Fibroblast of villous mesenchyme (primary cell): ENCODE measurements around the gene PCDH12. TPM values are rescaled to one million over a fixed set of nuclear protein-coding genes. Genes with fewer than 3 reads are reported as not detected.

Source experiments
- DNase-seq: peaks from one replicate; pipeline ENCODE4 v3.0.0-alpha.2; 2010; ENCODE audit warnings: low read depth
- H3K4me3 ChIP-seq: 2 replicates; pipeline ENCODE4 v1.5.1; 2011; ENCODE audit warnings: low read depth, mild to moderate bottlenecking, low read length
- CTCF ChIP-seq: IDR thresholded peaks from 2 replicates; pipeline ENCODE4 v1.5.1; 2012; ENCODE audit warnings: low read depth, mild to moderate bottlenecking, low read length; ENCODE audit not compliant: insufficient read depth
- total RNA-seq: library from RNA; depleted of rRNA; stranded (reverse); fragments of >200 nt; gene quantifications from 2 replicates; pipeline ENCODE4 v1.2.3, GENCODE V29; 2012

The PCDH12 gene
- total RNA-seq, 1 donor, result under 0.01 TPM

GRCh38 chr5:141942185-141942857 is 15.7 kb downstream of the PCDH12 start:
- no peak for TF ChIP-seq CTCF
- DNase-seq, result no peak
- H3K4me3 ChIP-seq, result no peak overlapping the region

DNA sequence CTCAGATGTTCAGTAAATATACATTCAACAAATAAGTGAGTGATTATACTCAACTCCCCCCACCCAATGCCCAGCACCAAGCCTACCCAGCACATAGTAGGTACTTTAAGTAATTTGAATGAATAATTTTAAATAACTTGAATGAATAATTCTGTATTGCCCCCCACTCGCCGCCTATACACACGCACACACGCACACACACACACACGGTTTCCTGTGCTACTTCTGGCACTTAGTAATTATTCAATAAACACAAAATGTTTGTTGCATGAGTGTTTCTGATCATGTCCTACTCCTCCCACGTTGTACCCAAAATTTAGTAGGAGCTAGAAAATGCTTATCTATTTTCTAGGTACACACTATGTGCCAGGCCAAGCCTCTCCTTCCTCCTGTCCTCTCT is 16.2 kb downstream of the PCDH12 start:
- no peak for TF ChIP-seq CTCF
- no peak for DNase-seq

DNA sequence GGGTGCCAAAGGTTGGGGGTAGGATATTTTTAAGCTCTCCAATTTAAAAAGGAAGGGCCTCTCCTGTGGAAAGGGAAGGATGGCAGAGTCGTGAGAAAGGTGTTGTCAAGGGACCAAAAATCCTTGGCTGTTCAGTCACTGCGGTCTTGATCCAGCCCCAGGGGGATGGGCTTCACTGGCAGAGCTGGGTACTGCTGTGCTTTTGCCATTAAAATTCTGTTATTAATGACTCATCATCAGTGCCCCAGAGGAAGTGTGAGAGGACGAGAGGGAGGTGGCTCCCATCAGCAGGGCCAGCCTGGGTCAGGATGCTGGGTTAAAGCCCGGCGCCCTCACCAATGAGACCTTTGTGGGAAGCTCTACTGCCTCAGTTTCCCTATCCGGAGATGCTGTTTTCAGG is 16.7 kb downstream of the PCDH12 start:
- DNase-seq, result peak; percentile 36
- no peak for TF ChIP-seq CTCF
- H3K4me3 ChIP-seq, result no peak overlapping the region

More for the DNA sequence above, 16.2 kb downstream of the PCDH12 start:
- H3K4me3 ChIP-seq, result no peak overlapping the region

- TF ChIP-seq CTCF, result peak; percentile 36
- DNase-seq, result peak; percentile 64
- no peak overlapping the region for H3K4me3 ChIP-seq
Measured at GRCh38 chr5:141940695-141941271, 17.2 kb downstream of the PCDH12 start.

GRCh38 chr5:141935538-141935937 is 22.5 kb downstream of the PCDH12 start:
- no peak for TF ChIP-seq CTCF
- no peak for DNase-seq

GRCh38 chr5:141934099-141934844 is 23.7 kb downstream of the PCDH12 start:
- no peak for TF ChIP-seq CTCF
- no peak overlapping the region for H3K4me3 ChIP-seq
- DNase-seq, result no peak

More at GRCh38 chr5:141935538-141935937, 22.5 kb downstream of the PCDH12 start:
- no peak overlapping the region for H3K4me3 ChIP-seq
